Stimulated activated CD8-positive, alpha-beta memory T cell treated with anti-CD3 and anti-CD28 coated beads, Interleukin-2, amount 100 ng/mL, for 1 hour (primary cell): ENCODE measurements around the gene GNG14.
"Not testable (repeated sequence)": the region's sequence is repeated elsewhere in the genome, so short reads cannot be mapped to it uniquely, and the experiment has no call there.

Experiments used
- DNase-seq, 2 donors: peaks; one replicate each; pipeline ENCODE4 v3.0.0-alpha.2; 2020; ENCODE audit warnings: low read depth in 2 of 2

GNG14 gene

GRCh38 chr19:12687496-12688196 lies at the start of gene GNG14:
Gene GNG14, plus strand, starts transcription at chr19:12687998. Its CDS starts 51 bp downstream, at chr19:12688049.
- no peak for DNase-seq

- DNase-seq = no peak
These were observed 49.1 kb upstream of the GNG14 start for GRCh38 chr19:12638611-12639182.

GRCh38 chr19:12639901-12640613 lies 47.7 kb upstream of the GNG14 start:
- peak; percentile 69 to 73 for DNase-seq

- no peak for DNase-seq
These were observed 46.3 kb upstream of the GNG14 start for GRCh38 chr19:12641456-12641855.

GRCh38 chr19:12642506-12642905 lies 45.3 kb upstream of the GNG14 start:
- DNase-seq = no peak

- DNase-seq = not testable (repeated sequence)
These were observed 44.1 kb upstream of the GNG14 start for GRCh38 chr19:12643716-12644115.

GRCh38 chr19:12646551-12646950 lies 41.2 kb upstream of the GNG14 start:
- no peak for DNase-seq

GRCh38 chr19:12647047-12647446 lies 40.8 kb upstream of the GNG14 start:
- no peak for DNase-seq

- DNase-seq = no peak
These were observed 40.2 kb upstream of the GNG14 start for GRCh38 chr19:12647490-12648071.

GRCh38 chr19:12648088-12648487 lies 39.7 kb upstream of the GNG14 start:
- DNase-seq = no peak

GRCh38 chr19:12649941-12650340 lies 37.9 kb upstream of the GNG14 start:
- DNase-seq = no peak

GRCh38 chr19:12652219-12652618 lies 35.6 kb upstream of the GNG14 start:
- no peak for DNase-seq

GRCh38 chr19:12655546-12655945 lies 32.3 kb upstream of the GNG14 start:
- no peak for DNase-seq

GRCh38 chr19:12656899-12657571 lies 30.8 kb upstream of the GNG14 start:
- DNase-seq = no peak

- DNase-seq = no peak
These were observed 29.8 kb upstream of the GNG14 start for GRCh38 chr19:12657966-12658365.

- no peak for DNase-seq
These were observed 26.8 kb upstream of the GNG14 start for GRCh38 chr19:12660980-12661379.

- DNase-seq = no peak
These were observed 23.2 kb upstream of the GNG14 start for GRCh38 chr19:12664406-12665280.

GRCh38 chr19:12665281-12665573 lies 22.6 kb upstream of the GNG14 start:
- no peak for DNase-seq

GRCh38 chr19:12665671-12666264 lies 22.0 kb upstream of the GNG14 start:
- DNase-seq = no peak

- peak; percentile 54 to 70 for DNase-seq
These were observed 21.3 kb upstream of the GNG14 start, which contains the start of the genes MAN2B1 and WDR83 for GRCh38 chr19:12666265-12667048. Gene MAN2B1, minus strand, starts transcription at chr19:12666742. Its CDS starts 41 bp downstream, at chr19:12666701. Gene WDR83, plus strand, starts transcription at chr19:12666807. Its CDS starts 2,984 bp downstream, at chr19:12669791.
